ENCODE measurements around the gene ANKRD44.

The ANKRD44 gene

GRCh38 chr2:196990788-196991461, 319.7 kb downstream of the ANKRD44 start:
- TF ChIP-seq CTCF (conservative IDR thresholded peaks at IDR 0.05; ENCODE audit: low read length): no peak
- TF ChIP-seq EZH2phosphoT487 (IDR thresholded peaks at IDR 0.05; ENCODE audit: borderline replicate concordance): no peak
- H4K20me1 ChIP-seq (ENCODE audit: insufficient read depth, low read length, poor library complexity, severe bottlenecking): no peaks in the 10 kb centered on the region
- H3F3A ChIP-seq (ENCODE audit: low read depth): no peaks in the 10 kb centered on the region
- H3K4me1 ChIP-seq (ENCODE audit: insufficient read depth, low read length, poor library complexity, severe bottlenecking): peaks cover 41% of the 10 kb centered on the region
- H2AFZ ChIP-seq (ENCODE audit: low read length): no peak overlapping the region
- no peaks in the 10 kb centered on the region for H3K9me3 ChIP-seq (ENCODE audit: insufficient read depth, low read depth, low read length)
- peaks cover 18% of the 10 kb centered on the region; the same call in 1 of the 2 replicates for H3K36me3 ChIP-seq (ENCODE audit: insufficient read depth, low read length)
- H3K4me2 ChIP-seq (ENCODE audit: low read depth, low read length, poor library complexity, severe bottlenecking): peak overlapping the region; percentile 81
- no peaks in the 10 kb centered on the region for H3K79me2 ChIP-seq (ENCODE audit: insufficient read depth, low read length)
- H3K9ac ChIP-seq (ENCODE audit: low read depth, low read length, poor library complexity, severe bottlenecking): no peak overlapping the region
- no peaks in the 10 kb centered on the region for H3K27me3 ChIP-seq (ENCODE audit: insufficient read depth, low read length, poor library complexity, severe bottlenecking)
- no peak overlapping the region for H3K4me3 ChIP-seq (ENCODE audit: low read length, poor library complexity, severe bottlenecking)
- no peaks in the 10 kb centered on the region for H3K9me2 ChIP-seq (replicated peaks; ENCODE audit: low read depth, low read length)

- Histone ChIP-seq H3K9me2 (replicated peaks; ENCODE audit: low read depth, low read length) (no peaks in the 10 kb centered on the region), H3K9me3 (ENCODE audit: insufficient read depth, low read depth, low read length) (no peaks in the 10 kb centered on the region), H4K20me1 (ENCODE audit: insufficient read depth, low read length, poor library complexity, severe bottlenecking) (no peaks in the 10 kb centered on the region), H3K36me3 (ENCODE audit: insufficient read depth, low read length) (peaks cover 14% of the 10 kb centered on the region; the same call in 1 of the 2 replicates), H3K9ac (ENCODE audit: low read depth, low read length, poor library complexity, severe bottlenecking) (peak overlapping the region; percentile 71), H3K4me3 (ENCODE audit: low read length, poor library complexity, severe bottlenecking) (no peak overlapping the region), H3K4me1 (ENCODE audit: insufficient read depth, low read length, poor library complexity, severe bottlenecking) (peaks cover 45% of the 10 kb centered on the region), H3K27me3 (ENCODE audit: insufficient read depth, low read length, poor library complexity, severe bottlenecking) (no peaks in the 10 kb centered on the region), H2AFZ (ENCODE audit: low read length) (no peak overlapping the region), H3F3A (ENCODE audit: low read depth) (no peaks in the 10 kb centered on the region), H3K79me2 (ENCODE audit: insufficient read depth, low read length) (no peaks in the 10 kb centered on the region), H3K4me2 (ENCODE audit: low read depth, low read length, poor library complexity, severe bottlenecking) (peak overlapping the region; percentile 81)
- no peak for TF ChIP-seq EZH2phosphoT487 (IDR thresholded peaks at IDR 0.05; ENCODE audit: borderline replicate concordance)
- TF ChIP-seq CTCF (conservative IDR thresholded peaks at IDR 0.05; ENCODE audit: low read length): no peak
Observed at GRCh38 chr2:196990092-196990491, 320.5 kb downstream of the ANKRD44 start.

- no peaks in the 10 kb centered on the region for H3F3A ChIP-seq (ENCODE audit: low read depth)
- H3K27me3 ChIP-seq (ENCODE audit: insufficient read depth, low read length, poor library complexity, severe bottlenecking): no peaks in the 10 kb centered on the region
- H3K4me1 ChIP-seq (ENCODE audit: insufficient read depth, low read length, poor library complexity, severe bottlenecking): peaks cover 45% of the 10 kb centered on the region
- H4K20me1 ChIP-seq (ENCODE audit: insufficient read depth, low read length, poor library complexity, severe bottlenecking): no peaks in the 10 kb centered on the region
- H3K4me3 ChIP-seq (ENCODE audit: low read length, poor library complexity, severe bottlenecking): no peak overlapping the region
- no peaks in the 10 kb centered on the region for H3K9me3 ChIP-seq (ENCODE audit: insufficient read depth, low read depth, low read length)
- peaks cover 12% of the 10 kb centered on the region; the same call in 1 of the 2 replicates for H3K36me3 ChIP-seq (ENCODE audit: insufficient read depth, low read length)
- H3K4me2 ChIP-seq (ENCODE audit: low read depth, low read length, poor library complexity, severe bottlenecking): peak overlapping the region; percentile 81
- H2AFZ ChIP-seq (ENCODE audit: low read length): no peak overlapping the region
- H3K9me2 ChIP-seq (replicated peaks; ENCODE audit: low read depth, low read length): no peaks in the 10 kb centered on the region
- no peak for TF ChIP-seq EZH2phosphoT487 (IDR thresholded peaks at IDR 0.05; ENCODE audit: borderline replicate concordance)
- no peak for TF ChIP-seq CTCF (conservative IDR thresholded peaks at IDR 0.05; ENCODE audit: low read length)
- no peaks in the 10 kb centered on the region for H3K79me2 ChIP-seq (ENCODE audit: insufficient read depth, low read length)
- peak overlapping the region; percentile 71 for H3K9ac ChIP-seq (ENCODE audit: low read depth, low read length, poor library complexity, severe bottlenecking)
Observed at GRCh38 chr2:196989496-196989895, 321.1 kb downstream of the ANKRD44 start.
